ENCODE measurements around the gene FIBCD1. TPM values are rescaled to one million over a fixed set of nuclear protein-coding genes. Genes with fewer than 3 reads are reported as not detected.
A peak's percentile ranks its signal among the peaks of the same experiment; 100 is the strongest.

FIBCD1 gene
- total and polyA plus RNA-seq, 9 of the 15 experiments (the other 6 are each of a cell fraction or from before 2014, with no cell fraction given): 0.53 to 1.2 (median 0.95) TPM; not detected in 4

GRCh38 chr9:130987054-130987453, 48.0 kb upstream of the FIBCD1 start:
- Histone ChIP-seq H3K9ac (ENCODE audit: insufficient read depth in 1 of 2, low read depth in 2 of 2, low read length in 2 of 2) (peak overlapping the region in 1 of 2 experiments; percentile 8; a peak in 1 of 4 replicates), H3K79me2 (ENCODE audit: control insufficient read depth, insufficient read depth, low read length) (no peaks in the 10 kb centered on the region), H3K36me3 (ENCODE audit: control insufficient read depth, insufficient read depth, low read length) (no peaks in the 10 kb centered on the region), H3K27me3 (ENCODE audit: control insufficient read depth in 2 of 2, insufficient read depth in 2 of 2, low read length in 2 of 2) (peaks cover 96 to 99% of the 10 kb centered on the region in 2 experiments), H3K4me2 (ENCODE audit: insufficient read depth, low read length) (no peak overlapping the region), H3K9me1 (ENCODE audit: control insufficient read depth, insufficient read depth, low read length) (peaks cover 10% of the 10 kb centered on the region), H3K27ac (ENCODE audit: extremely low read depth, low read depth, low read length) (no peak overlapping the region), H3K4me1 (replicated peaks in 1 of 2; ENCODE audit: control insufficient read depth in 2 of 2, insufficient read depth in 2 of 2, low read length in 2 of 2) (peaks cover 0 to 33% of the 10 kb centered on the region in 2 experiments; a peak in 2 of 5 replicates), H3K4me3 (no peak overlapping the region), H3K9me3 (replicated peaks; ENCODE audit: control insufficient read depth, insufficient read depth, low read depth, low read length) (no peaks in the 10 kb centered on the region), H2AFZ (ENCODE audit: low read depth, low read length) (no peak overlapping the region), H4K20me1 (replicated peaks; ENCODE audit: control insufficient read depth, insufficient read depth, low read length) (peaks cover 86% of the 10 kb centered on the region)
- FAIRE-seq (no peak), ATAC-seq (no peak), DNase-seq (ENCODE audit: extremely low read depth in 1 of 4, low spot score in 3 of 4) (no peak)
- in situ Hi-C loops (cut with MboI): loop anchor here (25.0 kb wide), 1 partner anchor 275 kb away; no protein-coding TSS in a partner anchor
- 2% methylated on average over 7 of the region's 7 CpGs for WGBS (ENCODE audit: insufficient coverage, low coverage, missing lambda C conversion rate)
- TF ChIP-seq HNRNPL (IDR thresholded peaks at IDR 0.05; ENCODE audit: low read depth, low read length) (no peak), DACH1 (IDR thresholded peaks at IDR 0.05; ENCODE audit: partially characterized antibody) (no peak), ZNF717 (CRISPR knock-in tag; IDR thresholded peaks at IDR 0.05) (no peak), GATAD2A (IDR thresholded peaks at IDR 0.05) (no peak), FOXK1 (CRISPR knock-in tag; IDR thresholded peaks at IDR 0.05; ENCODE audit: borderline replicate concordance) (no peak)
- TF ChIP-seq, protein P1, sequence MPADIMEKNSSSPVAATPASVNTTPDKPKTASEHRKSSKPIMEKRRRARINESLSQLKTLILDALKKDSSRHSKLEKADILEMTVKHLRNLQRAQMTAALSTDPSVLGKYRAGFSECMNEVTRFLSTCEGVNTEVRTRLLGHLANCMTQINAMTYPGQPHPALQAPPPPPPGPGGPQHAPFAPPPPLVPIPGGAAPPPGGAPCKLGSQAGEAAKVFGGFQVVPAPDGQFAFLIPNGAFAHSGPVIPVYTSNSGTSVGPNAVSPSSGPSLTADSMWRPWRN (IDR thresholded peaks at IDR 0.05; ENCODE audit: low read depth): no peak
- ChIA-PET POLR2A (interaction anchor here (0.6 to 10.0 kb wide), 17 partner anchors 9 to 151 kb away, joined by 3 to 131 read pairs (median 4); no protein-coding TSS in a partner anchor), CTCF (ENCODE audit: low intra/inter-chr PET ratio) (interaction anchor here (0.7 kb wide), 1 partner anchor 122 kb away, joined by 3 read pairs; no protein-coding TSS in a partner anchor)
- no TSS peak for BruUV-seq (replicated peaks)
- intact Hi-C loops (cut with micrococcal nuclease): no loop called here

Data from K562 (cell line).